ENCODE measurements around the gene LEFTY2. TPM values are rescaled to one million over a fixed set of nuclear protein-coding genes. Genes with fewer than 3 reads are reported as not detected.
A peak's percentile ranks its signal among the peaks of the same experiment; 100 is the strongest.

LEFTY2 gene
- total and polyA plus RNA-seq, 9 of the 15 experiments (the other 6 are each of a cell fraction or from before 2014, with no cell fraction given): 0.04 to 0.14 TPM; not detected in 7

GRCh38 chr1:225899044-225899925 is 41.7 kb downstream of the LEFTY2 start (continued):
- TF ChIP-seq, protein P1, sequence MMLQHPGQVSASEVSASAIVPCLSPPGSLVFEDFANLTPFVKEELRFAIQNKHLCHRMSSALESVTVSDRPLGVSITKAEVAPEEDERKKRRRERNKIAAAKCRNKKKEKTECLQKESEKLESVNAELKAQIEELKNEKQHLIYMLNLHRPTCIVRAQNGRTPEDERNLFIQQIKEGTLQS (IDR thresholded peaks at IDR 0.05): peak; percentile 20; the same call in 1 of the 2 replicates
- TF ChIP-seq, protein P1 (CRISPR knock-in tag; conservative IDR thresholded peaks at IDR 0.05): no peak
- no peak for TF ChIP-seq NELFE (IDR thresholded peaks at IDR 0.05; ENCODE audit: insufficient read depth, insufficient read length)
- TF ChIP-seq, protein P2, sequence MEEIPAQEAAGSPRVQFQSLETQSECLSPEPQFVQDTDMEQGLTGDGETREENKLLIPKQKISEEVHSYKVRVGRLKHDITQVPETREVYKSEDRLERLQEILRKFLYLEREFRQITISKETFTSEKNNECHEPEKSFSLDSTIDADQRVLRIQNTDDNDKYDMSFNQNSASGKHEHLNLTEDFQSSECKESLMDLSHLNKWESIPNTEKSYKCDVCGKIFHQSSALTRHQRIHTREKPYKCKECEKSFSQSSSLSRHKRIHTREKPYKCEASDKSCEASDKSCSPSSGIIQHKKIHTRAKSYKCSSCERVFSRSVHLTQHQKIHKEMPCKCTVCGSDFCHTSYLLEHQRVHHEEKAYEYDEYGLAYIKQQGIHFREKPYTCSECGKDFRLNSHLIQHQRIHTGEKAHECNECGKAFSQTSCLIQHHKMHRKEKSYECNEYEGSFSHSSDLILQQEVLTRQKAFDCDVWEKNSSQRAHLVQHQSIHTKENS (CRISPR knock-in tag; IDR thresholded peaks at IDR 0.05): no peak
- peak; percentile 29; the same call in 1 of the 2 replicates for TF ChIP-seq NR2C2 (CRISPR knock-in tag; IDR thresholded peaks at IDR 0.05)
- no peak; the same call in none of the 2 replicates for TF ChIP-seq NR2C2 (tag; IDR thresholded peaks at IDR 0.05)
- no peak for TF ChIP-seq KLF1 (tag; IDR thresholded peaks at IDR 0.05)
- TF ChIP-seq ZNF668 (CRISPR knock-in tag; IDR thresholded peaks at IDR 0.05): no peak
- no peak for TF ChIP-seq EHMT2 (IDR thresholded peaks at IDR 0.05)
- TF ChIP-seq TCF3 (CRISPR knock-in tag; IDR thresholded peaks at IDR 0.05): peak; percentile 28; the same call in 1 of the 2 replicates
- TF ChIP-seq NFIC (IDR thresholded peaks at IDR 0.05): peak; percentile 72
- TF ChIP-seq NR2C1 (IDR thresholded peaks at IDR 0.05): peak; percentile 87
- peak; percentile 81 for TF ChIP-seq NR2C1 (tag; IDR thresholded peaks at IDR 0.05)
- TF ChIP-seq ZNF592 (IDR thresholded peaks at IDR 0.05): peak; percentile 37; the same call in 1 of the 2 replicates
